ENCODE measurements around the gene PTPRM. TPM values are rescaled to one million over a fixed set of nuclear protein-coding genes. Genes with fewer than 3 reads are reported as not detected.

Gene PTPRM
- polyA plus RNA-seq, 1 of the 3 experiments (the other 2 are of a cell fraction): 16.0 TPM

DNA sequence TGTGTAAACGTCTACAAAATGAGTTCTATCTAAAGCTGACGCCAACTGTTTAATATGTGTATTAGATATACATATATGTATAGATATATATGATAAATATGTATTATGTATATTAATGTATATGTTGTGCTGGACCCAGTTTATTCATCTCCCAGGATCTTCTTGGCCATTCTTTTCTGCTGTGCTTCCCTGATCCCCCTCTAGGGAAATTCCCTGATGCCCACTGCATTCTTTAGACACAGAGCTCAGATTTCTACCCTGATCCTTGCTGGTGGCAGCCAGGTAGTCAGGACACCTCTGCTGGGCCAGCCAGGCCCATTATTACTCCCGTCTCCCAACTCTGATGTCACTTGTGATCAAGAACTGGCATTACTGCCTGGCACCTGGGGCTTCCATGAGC is 292.0 kb downstream of the PTPRM start:
- TF ChIP-seq EP300 (IDR thresholded peaks at IDR 0.05; ENCODE audit: borderline replicate concordance in 1 of 2, low read depth in 1 of 2, low read length in 1 of 2): no peak
- TF ChIP-seq, protein P1, sequence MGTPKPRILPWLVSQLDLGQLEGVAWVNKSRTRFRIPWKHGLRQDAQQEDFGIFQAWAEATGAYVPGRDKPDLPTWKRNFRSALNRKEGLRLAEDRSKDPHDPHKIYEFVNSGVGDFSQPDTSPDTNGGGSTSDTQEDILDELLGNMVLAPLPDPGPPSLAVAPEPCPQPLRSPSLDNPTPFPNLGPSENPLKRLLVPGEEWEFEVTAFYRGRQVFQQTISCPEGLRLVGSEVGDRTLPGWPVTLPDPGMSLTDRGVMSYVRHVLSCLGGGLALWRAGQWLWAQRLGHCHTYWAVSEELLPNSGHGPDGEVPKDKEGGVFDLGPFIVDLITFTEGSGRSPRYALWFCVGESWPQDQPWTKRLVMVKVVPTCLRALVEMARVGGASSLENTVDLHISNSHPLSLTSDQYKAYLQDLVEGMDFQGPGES (IDR thresholded peaks at IDR 0.05; ENCODE audit: low read depth, low read length): no peak
- no peak for TF ChIP-seq RXRA (IDR thresholded peaks at IDR 0.05; ENCODE audit: borderline replicate concordance, low read depth)
- no peak for TF ChIP-seq MXI1 (IDR thresholded peaks at IDR 0.05; ENCODE audit: low read depth, low read length)
- no peak for TF ChIP-seq EZH2phosphoT487 (IDR thresholded peaks at IDR 0.05; ENCODE audit: borderline replicate concordance, low read depth)
- TF ChIP-seq, protein P2, sequence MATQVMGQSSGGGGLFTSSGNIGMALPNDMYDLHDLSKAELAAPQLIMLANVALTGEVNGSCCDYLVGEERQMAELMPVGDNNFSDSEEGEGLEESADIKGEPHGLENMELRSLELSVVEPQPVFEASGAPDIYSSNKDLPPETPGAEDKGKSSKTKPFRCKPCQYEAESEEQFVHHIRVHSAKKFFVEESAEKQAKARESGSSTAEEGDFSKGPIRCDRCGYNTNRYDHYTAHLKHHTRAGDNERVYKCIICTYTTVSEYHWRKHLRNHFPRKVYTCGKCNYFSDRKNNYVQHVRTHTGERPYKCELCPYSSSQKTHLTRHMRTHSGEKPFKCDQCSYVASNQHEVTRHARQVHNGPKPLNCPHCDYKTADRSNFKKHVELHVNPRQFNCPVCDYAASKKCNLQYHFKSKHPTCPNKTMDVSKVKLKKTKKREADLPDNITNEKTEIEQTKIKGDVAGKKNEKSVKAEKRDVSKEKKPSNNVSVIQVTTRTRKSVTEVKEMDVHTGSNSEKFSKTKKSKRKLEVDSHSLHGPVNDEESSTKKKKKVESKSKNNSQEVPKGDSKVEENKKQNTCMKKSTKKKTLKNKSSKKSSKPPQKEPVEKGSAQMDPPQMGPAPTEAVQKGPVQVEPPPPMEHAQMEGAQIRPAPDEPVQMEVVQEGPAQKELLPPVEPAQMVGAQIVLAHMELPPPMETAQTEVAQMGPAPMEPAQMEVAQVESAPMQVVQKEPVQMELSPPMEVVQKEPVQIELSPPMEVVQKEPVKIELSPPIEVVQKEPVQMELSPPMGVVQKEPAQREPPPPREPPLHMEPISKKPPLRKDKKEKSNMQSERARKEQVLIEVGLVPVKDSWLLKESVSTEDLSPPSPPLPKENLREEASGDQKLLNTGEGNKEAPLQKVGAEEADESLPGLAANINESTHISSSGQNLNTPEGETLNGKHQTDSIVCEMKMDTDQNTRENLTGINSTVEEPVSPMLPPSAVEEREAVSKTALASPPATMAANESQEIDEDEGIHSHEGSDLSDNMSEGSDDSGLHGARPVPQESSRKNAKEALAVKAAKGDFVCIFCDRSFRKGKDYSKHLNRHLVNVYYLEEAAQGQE (IDR thresholded peaks at IDR 0.05; ENCODE audit: low read depth, low read length): no peak
- no peak for TF ChIP-seq TCF12 (IDR thresholded peaks at IDR 0.05)
- TF ChIP-seq TAF1 (IDR thresholded peaks at IDR 0.05; ENCODE audit: borderline replicate concordance, low read depth, low read length): no peak
- no peak for TF ChIP-seq POLR2AphosphoS5 (IDR thresholded peaks at IDR 0.05; ENCODE audit: low read depth, low read length)
- no peak for TF ChIP-seq RAD21 (IDR thresholded peaks at IDR 0.05; ENCODE audit: low read length)
- no peak for TF ChIP-seq NFIC (IDR thresholded peaks at IDR 0.05; ENCODE audit: borderline replicate concordance)
- TF ChIP-seq ELF1 (IDR thresholded peaks at IDR 0.05): no peak
- no peak for TF ChIP-seq CHD2 (IDR thresholded peaks at IDR 0.05; ENCODE audit: low read length, partially characterized antibody)
- TF ChIP-seq, protein P3, sequence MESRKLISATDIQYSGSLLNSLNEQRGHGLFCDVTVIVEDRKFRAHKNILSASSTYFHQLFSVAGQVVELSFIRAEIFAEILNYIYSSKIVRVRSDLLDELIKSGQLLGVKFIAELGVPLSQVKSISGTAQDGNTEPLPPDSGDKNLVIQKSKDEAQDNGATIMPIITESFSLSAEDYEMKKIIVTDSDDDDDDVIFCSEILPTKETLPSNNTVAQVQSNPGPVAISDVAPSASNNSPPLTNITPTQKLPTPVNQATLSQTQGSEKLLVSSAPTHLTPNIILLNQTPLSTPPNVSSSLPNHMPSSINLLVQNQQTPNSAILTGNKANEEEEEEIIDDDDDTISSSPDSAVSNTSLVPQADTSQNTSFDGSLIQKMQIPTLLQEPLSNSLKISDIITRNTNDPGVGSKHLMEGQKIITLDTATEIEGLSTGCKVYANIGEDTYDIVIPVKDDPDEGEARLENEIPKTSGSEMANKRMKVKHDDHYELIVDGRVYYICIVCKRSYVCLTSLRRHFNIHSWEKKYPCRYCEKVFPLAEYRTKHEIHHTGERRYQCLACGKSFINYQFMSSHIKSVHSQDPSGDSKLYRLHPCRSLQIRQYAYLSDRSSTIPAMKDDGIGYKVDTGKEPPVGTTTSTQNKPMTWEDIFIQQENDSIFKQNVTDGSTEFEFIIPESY (IDR thresholded peaks at IDR 0.05; ENCODE audit: borderline replicate concordance, low read depth): no peak
- no peak for TF ChIP-seq YY1 (IDR thresholded peaks at IDR 0.05; ENCODE audit: low read depth)
- no peak for TF ChIP-seq FOSL2 (IDR thresholded peaks at IDR 0.05; ENCODE audit: borderline replicate concordance, low read depth)
- Histone ChIP-seq H3K4me3 (ENCODE audit: low read depth in 2 of 2, low read length in 1 of 2) (no peak overlapping the region), H3K27me3 (ENCODE audit: insufficient read depth) (no peaks in the 10 kb centered on the region), H3K4me2 (no peak overlapping the region), H3K4me1 (ENCODE audit: control insufficient read depth in 1 of 2, insufficient read depth in 2 of 2, low read depth in 1 of 2, low read length in 1 of 2) (peaks cover 0 to 9% of the 10 kb centered on the region in 2 experiments; a peak in 1 of 4 replicates), H3K9ac (no peak overlapping the region), H3K9me2 (no peaks in the 10 kb centered on the region), H3K9me3 (no peaks in the 10 kb centered on the region), H3K79me2 (ENCODE audit: insufficient read depth) (no peaks in the 10 kb centered on the region), H3K36me3 (replicated peaks in 1 of 2; ENCODE audit: control insufficient read depth in 1 of 2, insufficient read depth in 2 of 2, low read length in 1 of 2) (no peaks in the 10 kb centered on the region), H3K27ac (ENCODE audit: low read depth in 2 of 2, low read length in 1 of 2) (no peak overlapping the region), H3F3A (replicated peaks; ENCODE audit: insufficient read depth) (no peaks in the 10 kb centered on the region), H4K20me1 (ENCODE audit: insufficient read depth) (no peaks in the 10 kb centered on the region), H2AFZ (ENCODE audit: low read depth) (no peak overlapping the region)
- no peak for DNase-seq
- POLR2A ChIA-PET: no interaction called here
- CTCF ChIA-PET: interaction anchor here (0.9 to 1.2 kb wide), 2 partner anchors 9 to 292 kb away, joined by 3 read pairs; no protein-coding TSS in a partner anchor
- 54% methylated on average over 3 of the region's 3 CpGs for WGBS (ENCODE audit: low lambda C conversion rate)
